HL-60 (cell line): Measurements from ENCODE around the gene COL21A1.

Experiments used
- DNase-seq, 2 experiments: peaks; one replicate each; pipeline ENCODE4 v3.0.0-alpha.2; 2010 to 2020; ENCODE audit warnings: low read depth in 1 of 2, low spot score in 1 of 2
- H3K27ac ChIP-seq: fragments of 250-450 bp; sonication (Bioruptor Pico); replicated peaks from 2 replicates; pipeline ENCODE4 v1.5.1; 2020; ENCODE audit warnings: mild to moderate bottlenecking, moderate library complexity
- H3K27me3 ChIP-seq: fragments of 250-450 bp; sonication (Bioruptor Pico); 2 replicates; pipeline ENCODE4 v1.5.1; 2021; ENCODE audit warnings: mild to moderate bottlenecking, moderate library complexity; ENCODE audit not compliant: insufficient read depth, poor library complexity, severe bottlenecking
- H3K4me3 ChIP-seq: replicated peaks from 2 replicates; pipeline ENCODE4 v1.5.1; 2011; ENCODE audit warnings: mild to moderate bottlenecking, control low read depth, low read length; ENCODE audit not compliant: insufficient read depth
- GABPA ChIP-seq: IDR thresholded peaks from 2 replicates; pipeline ENCODE4 v1.6.1; 2012; ENCODE audit warnings: low read depth
- POLR2AphosphoS5 ChIP-seq: IDR thresholded peaks from 2 replicates; pipeline ENCODE4 v1.6.1; 2012; ENCODE audit warnings: low read depth
- SPI1 ChIP-seq: IDR thresholded peaks from 2 replicates; pipeline ENCODE4 v1.6.1; 2012; ENCODE audit warnings: low read depth, mild to moderate bottlenecking, borderline replicate concordance
- TF ChIP-seq, protein P1 (sequence below): IDR thresholded peaks from 2 replicates; pipeline ENCODE4 v1.6.1; 2012; ENCODE audit warnings: low read depth; ENCODE audit not compliant: insufficient replicate concordance
- TF ChIP-seq, protein P2 (sequence below): IDR thresholded peaks from one replicate; pipeline ENCODE4 v1.5.1; 2011; ENCODE audit warnings: low read length, control low read depth, inconsistent platforms; ENCODE audit not compliant: insufficient read depth

COL21A1 gene

DNA sequence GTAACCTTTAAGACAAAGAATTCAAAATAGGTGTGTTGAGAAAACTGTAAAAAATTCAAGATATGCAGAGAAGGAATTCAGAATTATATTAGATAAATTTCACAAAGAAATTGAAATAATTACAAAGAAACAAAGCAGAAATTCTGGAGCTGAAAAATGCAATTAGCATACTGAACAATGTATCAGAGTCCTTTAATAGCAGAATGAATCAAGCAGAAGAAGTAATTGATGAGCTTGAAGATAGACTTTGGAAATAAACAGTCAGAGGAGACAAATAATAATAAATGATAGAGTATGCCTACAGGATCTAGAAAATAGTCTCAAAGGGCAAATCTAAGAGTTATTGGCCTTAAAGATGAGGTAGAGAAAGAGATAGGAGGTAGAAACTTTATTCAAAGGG lies 131.7 kb downstream of the COL21A1 start:
- Histone ChIP-seq H3K4me3 (no peak overlapping the region), H3K27me3 (no peaks in the 10 kb centered on the region), H3K27ac (no peak overlapping the region)
- TF ChIP-seq, protein P1, sequence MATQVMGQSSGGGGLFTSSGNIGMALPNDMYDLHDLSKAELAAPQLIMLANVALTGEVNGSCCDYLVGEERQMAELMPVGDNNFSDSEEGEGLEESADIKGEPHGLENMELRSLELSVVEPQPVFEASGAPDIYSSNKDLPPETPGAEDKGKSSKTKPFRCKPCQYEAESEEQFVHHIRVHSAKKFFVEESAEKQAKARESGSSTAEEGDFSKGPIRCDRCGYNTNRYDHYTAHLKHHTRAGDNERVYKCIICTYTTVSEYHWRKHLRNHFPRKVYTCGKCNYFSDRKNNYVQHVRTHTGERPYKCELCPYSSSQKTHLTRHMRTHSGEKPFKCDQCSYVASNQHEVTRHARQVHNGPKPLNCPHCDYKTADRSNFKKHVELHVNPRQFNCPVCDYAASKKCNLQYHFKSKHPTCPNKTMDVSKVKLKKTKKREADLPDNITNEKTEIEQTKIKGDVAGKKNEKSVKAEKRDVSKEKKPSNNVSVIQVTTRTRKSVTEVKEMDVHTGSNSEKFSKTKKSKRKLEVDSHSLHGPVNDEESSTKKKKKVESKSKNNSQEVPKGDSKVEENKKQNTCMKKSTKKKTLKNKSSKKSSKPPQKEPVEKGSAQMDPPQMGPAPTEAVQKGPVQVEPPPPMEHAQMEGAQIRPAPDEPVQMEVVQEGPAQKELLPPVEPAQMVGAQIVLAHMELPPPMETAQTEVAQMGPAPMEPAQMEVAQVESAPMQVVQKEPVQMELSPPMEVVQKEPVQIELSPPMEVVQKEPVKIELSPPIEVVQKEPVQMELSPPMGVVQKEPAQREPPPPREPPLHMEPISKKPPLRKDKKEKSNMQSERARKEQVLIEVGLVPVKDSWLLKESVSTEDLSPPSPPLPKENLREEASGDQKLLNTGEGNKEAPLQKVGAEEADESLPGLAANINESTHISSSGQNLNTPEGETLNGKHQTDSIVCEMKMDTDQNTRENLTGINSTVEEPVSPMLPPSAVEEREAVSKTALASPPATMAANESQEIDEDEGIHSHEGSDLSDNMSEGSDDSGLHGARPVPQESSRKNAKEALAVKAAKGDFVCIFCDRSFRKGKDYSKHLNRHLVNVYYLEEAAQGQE: no peak
- DNase-seq: no peak

DNA sequence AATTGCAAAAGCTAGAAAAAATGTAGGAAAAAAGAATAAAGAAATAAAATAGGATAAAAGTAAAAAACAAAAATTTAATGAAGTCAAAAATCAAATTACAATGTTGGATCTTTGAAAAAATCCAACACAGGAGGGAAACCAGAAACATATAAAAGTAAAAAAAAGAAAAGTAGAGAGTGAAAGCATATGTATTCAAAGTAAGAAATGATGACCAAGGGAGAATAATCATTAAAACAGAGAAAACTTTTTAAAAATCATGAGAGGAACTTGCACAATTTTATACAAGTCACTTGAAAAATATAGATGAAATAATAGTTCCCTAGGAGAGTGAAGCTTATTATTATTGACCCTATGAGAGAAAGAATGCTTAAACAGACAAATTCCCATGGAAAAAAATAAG lies 138.2 kb downstream of the COL21A1 start:
- no peak for DNase-seq
- Histone ChIP-seq H3K4me3 (no peak overlapping the region), H3K27me3 (no peaks in the 10 kb centered on the region), H3K27ac (no peak overlapping the region)
- TF ChIP-seq GABPA (no peak), SPI1 (no peak)
- TF ChIP-seq, protein P1: no peak

DNA sequence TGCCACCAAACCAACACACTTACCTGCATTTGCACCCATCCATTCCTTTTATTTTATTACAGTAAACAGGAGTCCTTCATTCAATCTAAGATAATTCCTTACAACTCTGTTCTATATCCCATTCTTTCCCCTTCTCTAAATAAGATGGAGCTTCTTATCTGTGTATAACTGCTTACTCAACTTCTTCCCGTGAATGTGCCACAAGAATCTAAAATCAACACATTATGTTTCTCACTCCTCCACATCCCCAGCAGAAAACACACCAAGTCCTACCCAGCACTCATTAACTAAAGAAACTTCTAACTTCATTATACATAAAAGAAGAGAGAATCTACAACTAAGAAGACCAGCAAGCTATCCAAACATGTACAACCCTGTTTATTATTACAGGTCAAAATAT lies 141.1 kb downstream of the COL21A1 start:
- Histone ChIP-seq H3K4me3 (no peak overlapping the region), H3K27ac (no peak overlapping the region), H3K27me3 (no peaks in the 10 kb centered on the region)
- TF ChIP-seq, protein P2, sequence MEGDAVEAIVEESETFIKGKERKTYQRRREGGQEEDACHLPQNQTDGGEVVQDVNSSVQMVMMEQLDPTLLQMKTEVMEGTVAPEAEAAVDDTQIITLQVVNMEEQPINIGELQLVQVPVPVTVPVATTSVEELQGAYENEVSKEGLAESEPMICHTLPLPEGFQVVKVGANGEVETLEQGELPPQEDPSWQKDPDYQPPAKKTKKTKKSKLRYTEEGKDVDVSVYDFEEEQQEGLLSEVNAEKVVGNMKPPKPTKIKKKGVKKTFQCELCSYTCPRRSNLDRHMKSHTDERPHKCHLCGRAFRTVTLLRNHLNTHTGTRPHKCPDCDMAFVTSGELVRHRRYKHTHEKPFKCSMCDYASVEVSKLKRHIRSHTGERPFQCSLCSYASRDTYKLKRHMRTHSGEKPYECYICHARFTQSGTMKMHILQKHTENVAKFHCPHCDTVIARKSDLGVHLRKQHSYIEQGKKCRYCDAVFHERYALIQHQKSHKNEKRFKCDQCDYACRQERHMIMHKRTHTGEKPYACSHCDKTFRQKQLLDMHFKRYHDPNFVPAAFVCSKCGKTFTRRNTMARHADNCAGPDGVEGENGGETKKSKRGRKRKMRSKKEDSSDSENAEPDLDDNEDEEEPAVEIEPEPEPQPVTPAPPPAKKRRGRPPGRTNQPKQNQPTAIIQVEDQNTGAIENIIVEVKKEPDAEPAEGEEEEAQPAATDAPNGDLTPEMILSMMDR: no peak
- TF ChIP-seq POLR2AphosphoS5: no peak
- TF ChIP-seq GABPA: no peak
- no peak for TF ChIP-seq SPI1
- TF ChIP-seq, protein P1: no peak
- DNase-seq: no peak

DNA sequence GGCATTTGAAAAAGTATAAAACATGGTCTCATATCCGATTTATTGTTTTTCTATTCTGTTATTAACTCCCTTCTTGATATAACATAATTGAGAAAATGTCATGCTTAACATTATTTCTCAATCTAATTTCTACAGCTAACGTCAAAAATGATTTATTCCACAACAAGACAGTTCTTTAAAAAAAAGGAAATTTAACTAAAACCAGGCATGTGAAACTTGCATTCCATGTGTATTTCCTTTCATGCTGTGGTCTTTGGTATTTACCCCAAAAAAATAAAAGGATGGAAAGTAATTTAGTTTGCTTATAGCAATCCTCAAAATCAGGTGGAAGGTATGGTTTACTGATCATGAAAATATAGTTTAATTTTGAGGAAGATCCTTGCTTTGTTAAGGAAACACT lies 142.8 kb downstream of the COL21A1 start:
- TF ChIP-seq, protein P2: no peak
- no peak for TF ChIP-seq SPI1
- no peak for TF ChIP-seq GABPA
- TF ChIP-seq, protein P1: no peak
- DNase-seq: no peak
- Histone ChIP-seq H3K4me3 (no peak overlapping the region), H3K27ac (no peak overlapping the region), H3K27me3 (no peaks in the 10 kb centered on the region)
